Muscle of leg (tissue), 16 donors: ENCODE data around the gene SPAST. TPM values are rescaled to one million over a fixed set of nuclear protein-coding genes. Genes with fewer than 3 reads are reported as not detected.
"Not testable (repeated sequence)": the region's sequence is repeated elsewhere in the genome, so short reads cannot be mapped to it uniquely, and the experiment has no call there.

ENCODE experiments used
- DNase-seq: peaks from one replicate; pipeline ENCODE4 v3.0.0; 2013
- H3K27ac ChIP-seq: one replicate; pipeline ENCODE4 v1.5.1; 2013; ENCODE audit warnings: mild to moderate bottlenecking, low read length, control low read depth
- H3K27me3 ChIP-seq: one replicate; pipeline ENCODE4 v1.6.1; 2013; ENCODE audit warnings: low read length; ENCODE audit not compliant: control insufficient read depth, insufficient read depth
- H3K36me3 ChIP-seq: one replicate; pipeline ENCODE4 v1.6.1; 2013; ENCODE audit warnings: low read length; ENCODE audit not compliant: control insufficient read depth, insufficient read depth
- H3K4me1 ChIP-seq: one replicate; pipeline ENCODE4 v1.6.1; 2013; ENCODE audit warnings: low read length; ENCODE audit not compliant: control insufficient read depth, insufficient read depth
- H3K4me3 ChIP-seq: one replicate; pipeline ENCODE4 v1.5.1; 2013; ENCODE audit warnings: low read length, control low read depth
- H3K9me3 ChIP-seq: replicated peaks from 2 replicates; pipeline ENCODE4 v1.6.1; 2013; ENCODE audit warnings: low read depth, low read length; ENCODE audit not compliant: control insufficient read depth
- WGBS: methylation state at CpG from one replicate; pipeline ENCODE4 v1.1.5; 2013; ENCODE audit warnings: missing lambda C conversion rate; ENCODE audit not compliant: insufficient coverage; 5-methylcytosine and 5-hydroxymethylcytosine counted together
- long read RNA-seq, 11 donors: transcript quantifications; one replicate each; lab custom pipeline, GENCODE V29; 2026
- polyA plus RNA-seq, 8 donors: library from polyadenylated mRNA; unstranded; fragments of 120-200 nt; gene quantifications; one replicate each; pipeline versions ENCODE4 v1.2.1 to v1.2.3, GENCODE V29; 2013; ENCODE audit warnings: inconsistent platforms in 1 of 8, low replicate concordance in 1 of 8; ENCODE audit not compliant: insufficient read length in 8 of 8, insufficient read depth in 1 of 8
- total RNA-seq: library from RNA; stranded (reverse); fragments of 120-200 nt; gene quantifications from one replicate; pipeline ENCODE4 v1.2.4, GENCODE V29; 2013

SPAST gene, protein sequence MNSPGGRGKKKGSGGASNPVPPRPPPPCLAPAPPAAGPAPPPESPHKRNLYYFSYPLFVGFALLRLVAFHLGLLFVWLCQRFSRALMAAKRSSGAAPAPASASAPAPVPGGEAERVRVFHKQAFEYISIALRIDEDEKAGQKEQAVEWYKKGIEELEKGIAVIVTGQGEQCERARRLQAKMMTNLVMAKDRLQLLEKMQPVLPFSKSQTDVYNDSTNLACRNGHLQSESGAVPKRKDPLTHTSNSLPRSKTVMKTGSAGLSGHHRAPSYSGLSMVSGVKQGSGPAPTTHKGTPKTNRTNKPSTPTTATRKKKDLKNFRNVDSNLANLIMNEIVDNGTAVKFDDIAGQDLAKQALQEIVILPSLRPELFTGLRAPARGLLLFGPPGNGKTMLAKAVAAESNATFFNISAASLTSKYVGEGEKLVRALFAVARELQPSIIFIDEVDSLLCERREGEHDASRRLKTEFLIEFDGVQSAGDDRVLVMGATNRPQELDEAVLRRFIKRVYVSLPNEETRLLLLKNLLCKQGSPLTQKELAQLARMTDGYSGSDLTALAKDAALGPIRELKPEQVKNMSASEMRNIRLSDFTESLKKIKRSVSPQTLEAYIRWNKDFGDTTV
- 26.6 TPM for total RNA-seq
- 10 to 100 TPM; 12.9 to 21.6 (median 16.5) TPM for polyA plus RNA-seq
- long read RNA-seq, donor 1, full-length matches to known transcripts: 1 of 1 reads
- long read RNA-seq, donor 1, partial matches to known transcripts: 0 of 1 reads
- long read RNA-seq, donor 1, other reads (novel, unspliced or antisense): 0 of 1 reads
- long read RNA-seq, donor 2: 0 reads
- long read RNA-seq, donor 3, full-length matches to known transcripts: 3 of 3 reads
- long read RNA-seq, donor 3, partial matches to known transcripts: 0 of 3 reads
- long read RNA-seq, donor 3, other reads (novel, unspliced or antisense): 0 of 3 reads
- long read RNA-seq, donor 4: 0 reads
- long read RNA-seq, donor 5, full-length matches to known transcripts: 7 of 7 reads
- long read RNA-seq, donor 5, partial matches to known transcripts: 0 of 7 reads
- long read RNA-seq, donor 5, other reads (novel, unspliced or antisense): 0 of 7 reads
- long read RNA-seq, donor 6, partial matches to known transcripts: 0 of 2 reads
- long read RNA-seq, donor 6, other reads (novel, unspliced or antisense): 0 of 2 reads
- long read RNA-seq, donor 7, full-length matches to known transcripts: 2 of 2 reads
- long read RNA-seq, donor 7, partial matches to known transcripts: 0 of 2 reads
- long read RNA-seq, donor 7, other reads (novel, unspliced or antisense): 0 of 2 reads
- long read RNA-seq, donor 8, full-length matches to known transcripts: 1 of 10 reads
- long read RNA-seq, donor 8, partial matches to known transcripts: 9 of 10 reads
- long read RNA-seq, donor 8, other reads (novel, unspliced or antisense): 0 of 10 reads
- long read RNA-seq, donor 9: 0 reads
- long read RNA-seq, donor 10, full-length matches to known transcripts: 2 of 2 reads
- long read RNA-seq, donor 10, partial matches to known transcripts: 0 of 2 reads
- long read RNA-seq, donor 10, other reads (novel, unspliced or antisense): 0 of 2 reads
- long read RNA-seq, donor 11, full-length matches to known transcripts: 1 of 1 reads
- long read RNA-seq, donor 11, partial matches to known transcripts: 0 of 1 reads
- long read RNA-seq, donor 11, other reads (novel, unspliced or antisense): 0 of 1 reads

- WGBS: under 1% methylated on average over 73 of the region's 79 CpGs
- peak within 1 kb of the TSS; percentile 69 for H3K4me3 ChIP-seq
- peaks cover 3% of the 10 kb centered on the region for H3K4me1 ChIP-seq
- H3K27me3 ChIP-seq: no peaks in the 10 kb centered on the region
- H3K36me3 ChIP-seq: peaks cover 4% of the 10 kb centered on the region
- DNase-seq: peak; percentile 100
- peak within 1 kb of the TSS; percentile 98 for H3K27ac ChIP-seq
- H3K9me3 ChIP-seq: no peaks in the 10 kb centered on the region
These were observed at the start of gene SPAST for GRCh38 chr2:32063310-32064020. SPAST (plus strand) TSS chr2:32063556; CDS start chr2:32063832, 276 bp downstream.

DNA sequence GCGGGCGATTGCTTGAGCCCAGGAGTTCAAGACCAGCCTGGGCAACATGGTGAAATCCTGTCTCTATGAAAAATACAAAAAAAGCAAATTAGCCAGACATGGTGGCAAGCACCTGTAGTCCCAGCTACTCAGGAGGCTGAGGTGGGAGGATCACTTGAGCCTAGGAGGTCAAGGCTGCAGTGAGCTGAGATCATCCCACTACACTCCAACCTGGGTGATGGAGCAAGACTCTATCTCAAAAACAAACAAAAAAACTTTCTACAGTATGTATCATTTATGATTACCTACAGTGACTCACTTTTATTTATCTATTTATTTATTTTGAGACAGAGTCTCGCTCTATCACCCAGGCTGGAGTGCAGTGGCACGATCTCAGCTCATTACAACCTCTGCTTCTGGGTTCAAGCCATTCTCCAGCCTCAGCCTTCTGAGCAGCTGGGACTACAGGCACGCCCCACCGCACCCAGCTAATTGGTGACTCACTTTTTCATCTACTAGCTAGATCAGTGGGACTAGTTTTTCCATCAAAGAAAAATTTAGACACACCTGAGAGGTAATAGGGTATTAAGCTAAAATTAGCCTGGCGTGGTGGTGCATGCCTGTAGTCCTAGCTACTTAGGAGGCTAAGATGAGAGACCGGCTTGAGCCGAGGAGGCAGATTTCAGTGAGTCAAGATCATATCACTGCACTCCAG, 44.4 kb upstream of the SPAST start:
- not testable (repeated sequence) for H3K9me3 ChIP-seq, H3K4me3 ChIP-seq, H3K27ac ChIP-seq, H3K4me1 ChIP-seq, DNase-seq, H3K27me3 ChIP-seq
- H3K36me3 ChIP-seq: peaks cover 40% of the 10 kb centered on the region
- 94% methylated on average over 2 of the region's 9 CpGs for WGBS

DNA sequence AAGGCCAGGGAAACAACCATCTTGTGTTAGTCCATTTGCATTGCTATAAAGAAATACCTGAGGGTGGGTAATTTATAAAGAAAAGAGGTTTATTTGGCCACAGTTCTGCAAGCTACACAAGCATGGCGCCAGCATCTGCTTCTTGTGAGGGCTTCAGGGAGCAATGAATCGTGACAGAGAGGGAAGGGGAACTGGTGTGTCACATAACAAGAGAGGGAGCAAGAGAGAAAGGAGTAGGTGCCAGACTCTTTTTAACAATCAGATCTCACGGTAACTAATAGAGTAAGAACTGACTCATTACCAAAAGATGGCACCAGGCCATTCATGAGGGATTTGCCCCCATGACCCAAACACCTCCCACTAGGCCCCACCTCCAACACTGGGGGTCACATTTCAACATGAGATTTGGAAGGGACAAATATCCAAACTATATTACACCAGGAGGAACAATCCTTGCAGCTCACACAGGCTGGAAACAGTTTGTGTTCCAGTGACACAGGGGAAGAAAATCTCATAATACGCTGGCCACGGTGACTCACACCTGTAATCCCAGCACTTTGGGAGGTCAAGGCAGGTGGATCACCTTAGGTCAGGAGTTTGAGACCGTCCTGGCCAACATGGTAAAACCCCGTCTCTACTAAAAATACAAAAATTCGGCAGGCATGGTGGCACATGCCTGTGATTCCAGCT, 29.0 kb upstream of the SPAST start:
- peaks cover 28% of the 10 kb centered on the region for H3K36me3 ChIP-seq
- not testable (repeated sequence) for DNase-seq, H3K27ac ChIP-seq, H3K27me3 ChIP-seq, H3K9me3 ChIP-seq, H3K4me1 ChIP-seq, H3K4me3 ChIP-seq
- 92% methylated on average over 5 of the region's 8 CpGs for WGBS

GRCh38 chr2:32039447-32040219, 23.7 kb upstream of the SPAST start, which contains the start of gene DPY30:
DPY30 (minus strand) TSS chr2:32039805; CDS start chr2:32039456, 349 bp downstream.
- peak within 1 kb of the TSS; percentile 85 for H3K4me3 ChIP-seq
- peak within 1 kb of the TSS; percentile 91 for H3K27ac ChIP-seq
- WGBS: under 1% methylated on average over 40 of the region's 43 CpGs
- no peaks in the 10 kb centered on the region for H3K27me3 ChIP-seq
- DNase-seq: peak; percentile 97
- peaks cover 4% of the 10 kb centered on the region for H3K4me1 ChIP-seq
- no peaks in the 10 kb centered on the region for H3K9me3 ChIP-seq
- peaks cover 16% of the 10 kb centered on the region for H3K36me3 ChIP-seq

DNA sequence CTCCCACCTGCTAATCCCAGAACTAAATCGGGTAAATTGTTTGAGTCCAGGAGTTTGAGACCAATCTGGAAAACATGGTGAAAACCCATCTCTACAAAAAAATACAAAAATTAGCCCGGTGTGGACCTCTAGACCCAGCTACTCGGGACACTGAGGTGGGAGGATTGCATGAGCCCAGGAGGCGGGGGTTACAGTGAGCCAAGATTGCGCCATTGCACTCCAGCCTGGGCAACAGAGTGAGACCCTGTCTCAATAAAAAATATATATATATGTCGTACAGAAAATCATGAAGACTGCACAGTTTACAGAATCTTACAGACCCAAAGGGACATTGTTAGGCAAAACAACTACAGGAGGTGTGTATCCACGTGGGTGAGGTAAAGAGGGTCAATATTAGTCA, 19.8 kb upstream of the SPAST start:
- no peak for DNase-seq
- H3K4me3 ChIP-seq: no peak overlapping the region
- H3K27me3 ChIP-seq: no peaks in the 10 kb centered on the region
- H3K27ac ChIP-seq: no peak overlapping the region
- H3K4me1 ChIP-seq: peaks cover 3% of the 10 kb centered on the region
- no peaks in the 10 kb centered on the region for H3K36me3 ChIP-seq
- H3K9me3 ChIP-seq: no peaks in the 10 kb centered on the region
- WGBS: no CpG with 5 or more reads among the region's 7 CpGs

GRCh38 chr2:32051836-32052439, 11.4 kb upstream of the SPAST start:
- H3K27ac ChIP-seq: no peak overlapping the region
- H3K27me3 ChIP-seq: no peaks in the 10 kb centered on the region
- no peak overlapping the region for H3K4me3 ChIP-seq
- 92% methylated on average over 2 of the region's 11 CpGs for WGBS
- H3K4me1 ChIP-seq: no peaks in the 10 kb centered on the region
- H3K9me3 ChIP-seq: no peaks in the 10 kb centered on the region
- H3K36me3 ChIP-seq: no peaks in the 10 kb centered on the region
- DNase-seq: no peak

DNA sequence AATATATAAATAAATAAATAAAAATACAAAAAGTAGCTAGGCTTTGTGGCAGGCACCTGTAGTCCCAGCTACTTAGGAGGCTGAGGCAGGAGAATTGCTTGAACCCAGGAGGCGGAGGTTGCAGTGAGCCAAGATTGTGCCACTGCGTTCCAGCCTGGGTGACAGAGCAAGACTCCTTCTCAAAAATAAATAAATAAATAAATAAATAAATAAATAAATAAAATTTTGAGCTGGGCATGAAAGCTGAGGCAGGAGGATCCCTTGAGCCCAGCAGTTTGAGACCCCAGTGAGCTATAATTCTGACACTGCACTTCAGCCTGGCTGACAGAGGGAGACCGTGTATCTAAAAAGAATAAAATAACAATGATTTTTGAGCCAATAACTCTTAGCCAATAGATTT, 8.8 kb upstream of the SPAST start:
- H3K27me3 ChIP-seq: not testable (repeated sequence)

More for the DNA sequence above, 8.8 kb upstream of the SPAST start:
- no CpG with 5 or more reads among the region's 3 CpGs for WGBS
- H3K36me3 ChIP-seq, H3K4me1 ChIP-seq, DNase-seq, H3K27ac ChIP-seq, H3K4me3 ChIP-seq, H3K9me3 ChIP-seq: not testable (repeated sequence)
